AG09319 (cell line): ENCODE results near the gene BTNL8.
"Not testable (repeated sequence)": the region's sequence is repeated elsewhere in the genome, so short reads cannot be mapped to it uniquely, and the experiment has no call there.

Experiments
- DNase-seq: peaks from one replicate; pipeline ENCODE4 v3.0.0-alpha.2; 2010; ENCODE audit warnings: low read depth; ENCODE audit errors: extremely low read depth
- TF ChIP-seq, protein P1 (sequence below): IDR thresholded peaks from 2 replicates; pipeline ENCODE4 v1.5.1; 2011; ENCODE audit warnings: low read depth, mild to moderate bottlenecking, inconsistent platforms, low read length, moderate library complexity

BTNL8 gene

GRCh38 chr5:180889381-180889780 lies 9.6 kb upstream of the BTNL8 start:
- no peak for DNase-seq
- TF ChIP-seq, protein P1, sequence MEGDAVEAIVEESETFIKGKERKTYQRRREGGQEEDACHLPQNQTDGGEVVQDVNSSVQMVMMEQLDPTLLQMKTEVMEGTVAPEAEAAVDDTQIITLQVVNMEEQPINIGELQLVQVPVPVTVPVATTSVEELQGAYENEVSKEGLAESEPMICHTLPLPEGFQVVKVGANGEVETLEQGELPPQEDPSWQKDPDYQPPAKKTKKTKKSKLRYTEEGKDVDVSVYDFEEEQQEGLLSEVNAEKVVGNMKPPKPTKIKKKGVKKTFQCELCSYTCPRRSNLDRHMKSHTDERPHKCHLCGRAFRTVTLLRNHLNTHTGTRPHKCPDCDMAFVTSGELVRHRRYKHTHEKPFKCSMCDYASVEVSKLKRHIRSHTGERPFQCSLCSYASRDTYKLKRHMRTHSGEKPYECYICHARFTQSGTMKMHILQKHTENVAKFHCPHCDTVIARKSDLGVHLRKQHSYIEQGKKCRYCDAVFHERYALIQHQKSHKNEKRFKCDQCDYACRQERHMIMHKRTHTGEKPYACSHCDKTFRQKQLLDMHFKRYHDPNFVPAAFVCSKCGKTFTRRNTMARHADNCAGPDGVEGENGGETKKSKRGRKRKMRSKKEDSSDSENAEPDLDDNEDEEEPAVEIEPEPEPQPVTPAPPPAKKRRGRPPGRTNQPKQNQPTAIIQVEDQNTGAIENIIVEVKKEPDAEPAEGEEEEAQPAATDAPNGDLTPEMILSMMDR, result no peak

- not testable (repeated sequence) for DNase-seq
Observed at GRCh38 chr5:180895330-180895729, 3.6 kb upstream of the BTNL8 start.

DNA sequence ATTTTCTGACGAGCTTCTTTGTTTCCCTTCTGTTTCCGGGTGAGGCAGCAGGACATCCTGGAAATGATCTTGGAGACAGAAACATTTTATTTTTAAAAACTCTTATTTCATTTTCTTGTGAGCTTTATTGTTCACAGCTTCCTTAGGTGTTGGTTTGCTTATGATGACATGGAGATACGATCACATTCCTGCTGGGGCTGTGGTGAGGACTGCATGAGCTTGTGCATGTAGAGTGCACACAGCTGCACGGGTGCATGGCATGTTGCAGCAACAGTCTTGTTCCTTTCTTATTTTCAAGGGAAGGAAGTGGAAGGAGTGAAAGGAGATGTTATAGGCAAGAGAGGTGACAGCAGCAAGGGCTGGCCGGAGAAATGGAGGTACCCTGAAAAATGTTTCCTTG lies 1.2 kb downstream of the BTNL8 start:
- DNase-seq, result no peak
- TF ChIP-seq, protein P1, result no peak

DNA sequence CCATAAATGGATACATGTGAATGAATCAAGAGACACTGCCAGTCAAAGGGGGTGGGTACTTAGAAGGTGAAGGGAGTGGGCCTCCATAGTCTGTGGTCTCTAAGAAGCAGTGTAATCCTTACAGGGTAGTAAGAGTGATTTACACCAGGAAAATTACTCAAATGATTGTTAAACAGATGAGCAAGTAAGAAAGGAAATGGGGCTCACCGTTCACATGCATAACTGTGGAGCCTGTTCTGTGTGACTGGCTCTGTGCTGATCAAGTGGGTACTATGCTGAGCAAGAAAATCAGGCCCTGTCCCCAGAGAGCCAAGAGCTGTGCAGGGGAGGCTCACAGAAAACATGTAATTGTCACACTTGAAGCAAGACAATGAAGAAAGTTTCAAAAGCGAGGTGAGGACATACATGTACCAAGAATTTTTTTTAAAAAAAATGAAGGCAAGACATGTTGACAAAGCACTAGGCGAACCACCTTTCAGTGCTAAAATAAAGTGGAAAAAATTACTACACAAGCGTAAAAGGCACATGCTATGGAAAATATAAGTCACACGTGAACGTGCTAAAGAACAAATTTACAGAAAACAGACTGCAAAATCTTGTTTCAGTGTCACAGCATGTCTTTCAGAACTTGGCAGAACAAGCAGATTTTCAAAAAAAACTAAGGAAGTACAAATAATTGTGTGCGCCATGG lies 2.5 kb downstream of the BTNL8 start:
- TF ChIP-seq, protein P1, result no peak
- no peak for DNase-seq

GRCh38 chr5:180908400-180908799 lies 9.4 kb downstream of the BTNL8 start:
- no peak for DNase-seq
- TF ChIP-seq, protein P1, result no peak

DNA sequence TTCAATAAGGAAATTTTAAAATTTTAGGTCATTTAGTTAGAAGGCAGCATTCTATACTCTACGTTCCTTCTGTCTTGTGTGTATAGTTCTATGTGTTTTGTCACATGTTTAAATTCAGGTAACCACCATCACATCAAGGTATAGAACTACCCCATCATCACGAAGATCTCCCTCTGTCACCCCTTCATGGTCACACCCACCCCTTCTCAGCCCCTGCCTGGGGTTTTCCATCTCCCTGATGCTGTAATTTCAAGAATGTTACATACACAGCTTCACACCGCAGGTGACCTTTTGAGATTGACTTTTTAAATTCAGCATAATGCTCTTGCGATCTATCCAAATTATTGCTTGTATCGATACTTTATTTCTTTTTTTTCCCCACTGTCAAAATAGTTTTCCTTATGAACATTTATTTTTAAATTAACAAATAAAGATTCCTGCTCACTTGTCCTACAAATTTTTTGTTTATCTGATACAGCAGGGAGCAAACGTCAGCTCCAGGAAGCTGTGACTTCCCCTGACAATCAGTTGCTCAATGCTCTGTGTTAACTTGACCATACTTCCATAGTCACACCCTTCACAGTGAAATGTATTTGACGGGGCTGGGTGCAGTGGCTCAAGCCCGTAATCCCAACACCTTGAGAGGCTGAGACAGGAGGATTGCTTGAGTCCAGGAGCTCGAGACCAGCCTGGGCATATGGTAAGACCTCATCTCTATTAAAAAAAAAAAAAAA lies 10.2 kb downstream of the BTNL8 start:
- TF ChIP-seq, protein P1, result no peak
- DNase-seq, result no peak

DNA sequence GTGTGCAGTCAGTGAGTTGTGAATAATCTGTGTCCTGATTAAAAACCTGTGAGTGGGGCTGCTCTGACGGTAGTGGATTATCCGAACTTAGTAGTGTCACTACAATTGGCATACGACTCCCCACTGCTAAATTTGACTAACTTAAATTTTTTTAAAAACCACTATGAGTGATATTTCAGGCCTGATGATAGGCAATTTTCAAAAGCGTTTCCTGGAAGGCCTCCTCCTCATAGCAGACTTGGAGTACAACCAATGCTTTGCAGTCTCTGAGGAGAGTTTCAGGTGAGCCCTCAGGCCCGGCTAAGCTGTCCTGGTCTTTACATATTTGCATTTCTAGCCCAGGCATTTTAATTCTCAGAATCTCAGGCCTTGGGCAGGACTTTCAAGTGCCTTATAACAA lies 10.8 kb downstream of the BTNL8 start:
- DNase-seq, result no peak

More for the DNA sequence above, 10.8 kb downstream of the BTNL8 start:
- TF ChIP-seq, protein P1, result no peak
